Measurements from ENCODE around the gene FGD1. TPM values are rescaled to one million over a fixed set of nuclear protein-coding genes. Genes with fewer than 3 reads are reported as not detected.

Gene FGD1
- total RNA-seq, 1 experiment from 2014 or later = 5.8 TPM

DNA sequence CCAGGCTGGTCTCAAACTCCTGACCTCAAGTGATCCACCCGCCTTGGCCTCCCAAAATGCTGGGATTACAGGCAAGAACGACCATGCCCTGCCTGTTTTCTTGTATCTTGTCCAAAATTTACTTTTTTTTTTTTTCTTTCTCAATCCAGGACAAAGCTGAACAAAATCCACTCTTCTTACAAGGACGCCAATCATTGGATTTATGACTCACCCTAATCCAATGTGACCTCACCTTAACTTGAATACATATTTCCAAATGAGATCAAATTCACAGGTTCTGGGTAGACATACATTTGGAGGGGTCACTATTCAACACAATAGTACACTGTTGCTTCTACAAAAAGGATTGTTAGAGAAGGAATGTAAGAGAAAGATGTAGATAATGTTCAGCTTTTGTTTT is 73.9 kb downstream of the FGD1 start (continued):
- TF ChIP-seq TCF7L2 (IDR thresholded peaks at IDR 0.05; ENCODE audit: borderline replicate concordance, extremely low read depth, insufficient read depth, insufficient read length) (no peak), RAD21 (IDR thresholded peaks at IDR 0.05; ENCODE audit: low read depth) (no peak), POLR2A (IDR thresholded peaks at IDR 0.05; ENCODE audit: borderline replicate concordance, extremely low read depth, insufficient read depth, insufficient read length) (no peak)
- TF ChIP-seq, protein P1, sequence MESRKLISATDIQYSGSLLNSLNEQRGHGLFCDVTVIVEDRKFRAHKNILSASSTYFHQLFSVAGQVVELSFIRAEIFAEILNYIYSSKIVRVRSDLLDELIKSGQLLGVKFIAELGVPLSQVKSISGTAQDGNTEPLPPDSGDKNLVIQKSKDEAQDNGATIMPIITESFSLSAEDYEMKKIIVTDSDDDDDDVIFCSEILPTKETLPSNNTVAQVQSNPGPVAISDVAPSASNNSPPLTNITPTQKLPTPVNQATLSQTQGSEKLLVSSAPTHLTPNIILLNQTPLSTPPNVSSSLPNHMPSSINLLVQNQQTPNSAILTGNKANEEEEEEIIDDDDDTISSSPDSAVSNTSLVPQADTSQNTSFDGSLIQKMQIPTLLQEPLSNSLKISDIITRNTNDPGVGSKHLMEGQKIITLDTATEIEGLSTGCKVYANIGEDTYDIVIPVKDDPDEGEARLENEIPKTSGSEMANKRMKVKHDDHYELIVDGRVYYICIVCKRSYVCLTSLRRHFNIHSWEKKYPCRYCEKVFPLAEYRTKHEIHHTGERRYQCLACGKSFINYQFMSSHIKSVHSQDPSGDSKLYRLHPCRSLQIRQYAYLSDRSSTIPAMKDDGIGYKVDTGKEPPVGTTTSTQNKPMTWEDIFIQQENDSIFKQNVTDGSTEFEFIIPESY (IDR thresholded peaks at IDR 0.05; ENCODE audit: extremely low read depth, insufficient replicate concordance, low read length) = no peak

DNA sequence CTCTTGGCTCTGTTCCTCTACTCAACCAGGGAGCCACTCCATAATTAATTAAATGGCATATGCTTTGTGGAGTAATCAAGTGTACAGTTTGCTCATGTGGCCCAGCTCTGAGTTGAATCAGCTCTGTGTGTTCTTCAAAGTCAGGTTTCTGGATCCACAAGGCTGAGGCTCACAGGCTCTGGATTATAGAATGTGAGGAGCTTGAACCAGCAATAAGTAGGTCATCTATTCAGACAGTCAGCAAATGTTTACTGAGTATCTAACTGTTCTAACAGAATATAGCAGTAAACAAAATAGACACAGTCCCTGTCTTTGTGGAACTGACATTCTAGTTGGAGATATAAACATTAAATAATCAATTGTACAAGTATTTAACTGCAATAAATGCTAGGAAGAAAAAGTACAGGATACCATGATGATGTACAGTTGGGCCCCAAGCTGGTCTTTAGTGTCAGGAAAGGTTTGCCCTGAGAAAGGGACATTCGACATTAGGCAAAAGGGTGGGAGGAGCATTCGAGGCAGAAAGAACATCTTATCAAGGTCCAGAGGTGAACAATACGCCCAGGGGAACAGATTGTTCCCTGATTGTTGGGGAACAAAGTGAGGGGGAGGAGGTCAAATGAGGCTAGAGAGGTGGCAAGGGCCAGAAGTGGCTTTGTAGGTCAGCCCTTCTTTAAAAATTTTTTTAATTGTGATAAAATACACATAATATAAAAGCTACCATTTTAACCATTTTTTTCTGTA is 76.3 kb downstream of the FGD1 start:
- Histone ChIP-seq H4K20me1 (ENCODE audit: insufficient read depth) (no peaks in the 10 kb centered on the region), H3K9ac (ENCODE audit: low read length) (no peak overlapping the region), H3K4me2 (ENCODE audit: low read length) (no peak overlapping the region), H3K4me1 (ENCODE audit: control insufficient read depth in 1 of 2, insufficient read depth in 2 of 2, low read length in 2 of 2) (no peaks in the 10 kb centered on the region), H2AFZ (ENCODE audit: low read depth, low read length, poor library complexity, severe bottlenecking) (no peak overlapping the region), H3K27me3 (ENCODE audit: insufficient read depth, low read length) (no peaks in the 10 kb centered on the region), H3K27ac (ENCODE audit: low read depth, low read length) (no peak overlapping the region), H3K4me3 (replicated peaks in 1 of 2; ENCODE audit: low read depth in 1 of 2, low read length in 2 of 2) (no peak overlapping the region), H3K9me3 (ENCODE audit: control insufficient read depth in 1 of 2, insufficient read depth in 1 of 2, low read depth in 1 of 2, low read length in 2 of 2) (no peaks in the 10 kb centered on the region), H3K36me3 (ENCODE audit: control insufficient read depth in 1 of 2, insufficient read depth in 2 of 2, low read length in 2 of 2) (no peaks in the 10 kb centered on the region), H3K9me2 (ENCODE audit: insufficient read depth) (no peaks in the 10 kb centered on the region), H3K79me2 (ENCODE audit: insufficient read depth, low read length) (no peaks in the 10 kb centered on the region)
- ATAC-seq (no peak), DNase-seq (ENCODE audit: low read depth, low spot score) (no peak)
- TF ChIP-seq POLR2A (IDR thresholded peaks at IDR 0.05; ENCODE audit: borderline replicate concordance, extremely low read depth, insufficient read depth, insufficient read length) = no peak
- no peak for TF ChIP-seq POLR2AphosphoS5 (IDR thresholded peaks at IDR 0.05; ENCODE audit: low read depth, low read length)
- TF ChIP-seq, protein P2, sequence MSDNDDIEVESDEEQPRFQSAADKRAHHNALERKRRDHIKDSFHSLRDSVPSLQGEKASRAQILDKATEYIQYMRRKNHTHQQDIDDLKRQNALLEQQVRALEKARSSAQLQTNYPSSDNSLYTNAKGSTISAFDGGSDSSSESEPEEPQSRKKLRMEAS (IDR thresholded peaks at IDR 0.05) = no peak
- no peak for TF ChIP-seq JUND (IDR thresholded peaks at IDR 0.05)
- no peak for TF ChIP-seq ZFX (IDR thresholded peaks at IDR 0.05)
- no peak for TF ChIP-seq SRF (IDR thresholded peaks at IDR 0.05; ENCODE audit: low read depth)
- TF ChIP-seq SIN3A (IDR thresholded peaks at IDR 0.05; ENCODE audit: low read depth) = no peak
- TF ChIP-seq EGR1 (IDR thresholded peaks at IDR 0.05; ENCODE audit: low read depth) = no peak
- no peak for TF ChIP-seq CEBPB (IDR thresholded peaks at IDR 0.05; ENCODE audit: low read depth)
- TF ChIP-seq, protein P1 (IDR thresholded peaks at IDR 0.05; ENCODE audit: extremely low read depth, insufficient replicate concordance, low read length) = no peak
- TF ChIP-seq ZNF274 (IDR thresholded peaks at IDR 0.05; ENCODE audit: low read depth, low read length) = no peak
- no peak for TF ChIP-seq REST (IDR thresholded peaks at IDR 0.05; ENCODE audit: low read depth)
- CTCF ChIA-PET = no interaction called here
- intact Hi-C loops (cut with micrococcal nuclease) = no loop called here
- RAD21 ChIA-PET (ENCODE audit: low non-redundant PET in 1 of 2, low total read pairs in 2 of 2, uncharacterized antibody in 2 of 2, unreplicated experiment in 2 of 2) = no interaction called here
- POLR2A ChIA-PET = no interaction called here
- BruUV-seq (replicated peaks) = no TSS peak
